NCI-H1092 treated with DMSO at 0.1 percent for 48 hours (cell line): ENCODE data around the gene VSNL1.

Experiments
- DNase-seq: peaks from one replicate; lab custom pipeline; 2025; lab: John Stamatoyannopoulos, UW

VSNL1 gene

GRCh38 chr2:17614174-17614930, 73.9 kb downstream of the VSNL1 start:
- DNase-seq: no peak

GRCh38 chr2:17615147-17615546, 74.7 kb downstream of the VSNL1 start:
- no peak for DNase-seq

- DNase-seq: no peak
Measured at GRCh38 chr2:17615728-17616351, 75.3 kb downstream of the VSNL1 start.

- DNase-seq: no peak
Measured at GRCh38 chr2:17616405-17616804, 75.9 kb downstream of the VSNL1 start.

- no peak for DNase-seq
Measured at GRCh38 chr2:17617516-17617915, 77.0 kb downstream of the VSNL1 start.

GRCh38 chr2:17617955-17618354, 77.5 kb downstream of the VSNL1 start:
- DNase-seq: no peak

GRCh38 chr2:17620280-17620679, 79.8 kb downstream of the VSNL1 start:
- no peak for DNase-seq

- no peak for DNase-seq
Measured at GRCh38 chr2:17620841-17621240, 80.3 kb downstream of the VSNL1 start.

- DNase-seq: no peak
Measured at GRCh38 chr2:17621781-17622180, 81.3 kb downstream of the VSNL1 start.

GRCh38 chr2:17625446-17625845, 85.0 kb downstream of the VSNL1 start:
- DNase-seq: no peak

- no peak for DNase-seq
Measured at GRCh38 chr2:17626986-17627385, 86.5 kb downstream of the VSNL1 start.

- no peak for DNase-seq
Measured at GRCh38 chr2:17627434-17627833, 86.9 kb downstream of the VSNL1 start.

GRCh38 chr2:17628349-17629261, 88.1 kb downstream of the VSNL1 start:
- DNase-seq: no peak

- no peak for DNase-seq
Measured at GRCh38 chr2:17630089-17630488, 89.6 kb downstream of the VSNL1 start.

- no peak for DNase-seq
Measured at GRCh38 chr2:17634997-17635396, 94.5 kb downstream of the VSNL1 start.

- DNase-seq: no peak
Measured at GRCh38 chr2:17636257-17636656, 95.8 kb downstream of the VSNL1 start.

GRCh38 chr2:17637131-17637906, 96.8 kb downstream of the VSNL1 start:
- no peak for DNase-seq

- no peak for DNase-seq
Measured at GRCh38 chr2:17638196-17638743, 97.8 kb downstream of the VSNL1 start.

- DNase-seq: no peak
Measured at GRCh38 chr2:17640406-17640805, 99.9 kb downstream of the VSNL1 start.

- no peak for DNase-seq
Measured at GRCh38 chr2:17643031-17643615, 102.6 kb downstream of the VSNL1 start.

GRCh38 chr2:17644997-17645720, 104.7 kb downstream of the VSNL1 start:
- DNase-seq: no peak
